Activated T-helper 1 cell treated with anti-CD3 and anti-CD28 coated beads, Interleukin-12 subunit alpha, Interleukin-12 subunit beta, Interleukin-2, Interleukin-4 antibody, amounts not matched to agents 30 ng/mL and 10 ng/mL and 1 ng/mL, durations not matched to agents 14 hours and 24 hours and 36 hours (primary cell): Measurements from ENCODE around the gene MEF2D. TPM values are rescaled to one million over a fixed set of nuclear protein-coding genes. Genes with fewer than 3 reads are reported as not detected.

Source experiments
- DNase-seq: peaks from one replicate; pipeline ENCODE4 v3.0.0; 2021; ENCODE audit warnings: low spot score
- H3K27ac Mint-ChIP-seq: one replicate; pipeline ENCODE4 v1.8.0; 2021; ENCODE audit warnings: mild to moderate bottlenecking, mixed read lengths
- H3K27me3 Mint-ChIP-seq: one replicate; pipeline ENCODE4 v1.8.0; 2022; ENCODE audit warnings: mild to moderate bottlenecking, moderate library complexity, mixed read lengths; ENCODE audit not compliant: insufficient read depth
- H3K36me3 Mint-ChIP-seq: one replicate; pipeline ENCODE4 v1.8.0; 2021; ENCODE audit warnings: low read depth, mixed read lengths
- H3K4me1 Mint-ChIP-seq: one replicate; pipeline ENCODE4 v1.8.0; 2021; ENCODE audit warnings: low read depth, mixed read lengths
- H3K4me3 Mint-ChIP-seq: one replicate; pipeline ENCODE4 v1.8.0; 2021; ENCODE audit warnings: mild to moderate bottlenecking, moderate library complexity, mixed read lengths
- H3K9me3 Mint-ChIP-seq: one replicate; pipeline ENCODE4 v1.8.0; 2021; ENCODE audit warnings: mixed read lengths
- intact Hi-C: fragments of 100-400 bp; cut with micrococcal nuclease; formaldehyde crosslinking; loops from one replicate; pipeline ENCODE4 v1.15.1; 2024
- total RNA-seq: library from RNA; stranded (reverse); gene quantifications from 2 replicates; pipeline ENCODE4 v1.2.3, GENCODE V29; 2022

Gene MEF2D
- total RNA-seq, 1 donor from 2014 or later: 36.3 TPM

GRCh38 chr1:156478250-156478627 lies 22.3 kb downstream of the MEF2D start:
- H3K27me3 Mint-ChIP-seq: no peaks in the 10 kb centered on the region
- H3K36me3 Mint-ChIP-seq: peaks cover 56% of the 10 kb centered on the region
- no peaks in the 10 kb centered on the region for H3K9me3 Mint-ChIP-seq
- no peak for DNase-seq
- peaks cover 53% of the 10 kb centered on the region for H3K4me1 Mint-ChIP-seq
- H3K27ac Mint-ChIP-seq: peak overlapping the region; percentile 47
- intact Hi-C loops: no loop called here
- H3K4me3 Mint-ChIP-seq: no peak overlapping the region

DNA sequence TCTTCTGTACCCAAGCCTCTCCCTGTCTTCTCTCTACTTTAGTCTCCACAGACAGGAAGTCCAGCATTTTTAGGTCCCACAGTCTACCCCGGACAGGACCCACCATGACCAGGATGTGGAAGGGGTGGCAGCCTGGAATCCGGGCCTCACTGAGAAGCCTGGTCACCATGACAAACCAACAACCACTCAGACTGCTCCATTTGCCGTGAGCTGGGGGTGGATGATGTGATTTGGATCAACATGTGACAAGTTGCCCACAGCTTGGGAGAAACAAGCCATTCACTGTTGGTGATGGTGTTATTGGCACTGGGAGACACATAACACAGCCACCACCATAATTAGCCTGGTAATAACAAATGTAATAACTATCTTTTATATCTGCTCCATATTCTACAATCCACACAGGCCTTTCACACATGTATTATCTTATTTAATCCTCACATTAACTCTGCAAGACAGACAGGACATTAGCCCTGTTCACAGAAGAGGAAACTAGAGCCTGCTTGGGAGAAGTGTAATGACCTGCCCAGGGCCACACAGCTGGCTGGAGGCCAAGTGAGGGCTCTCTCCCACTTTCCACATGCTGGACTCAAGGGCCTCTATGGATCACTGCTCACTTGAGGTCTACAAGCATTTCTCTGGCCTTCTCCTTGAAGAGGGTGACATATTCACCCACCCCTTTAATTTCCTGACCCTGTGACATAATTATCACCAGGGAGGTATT lies 22.9 kb downstream of the MEF2D start:
- Mint-ChIP-seq H3K4me3 (peak overlapping the region; percentile 15), H3K36me3 (peaks cover 58% of the 10 kb centered on the region), H3K9me3 (no peaks in the 10 kb centered on the region), H3K4me1 (peaks cover 48% of the 10 kb centered on the region), H3K27me3 (no peaks in the 10 kb centered on the region), H3K27ac (peak overlapping the region; percentile 47)
- no peak for DNase-seq
- intact Hi-C loops: no loop called here

GRCh38 chr1:156476501-156477298 lies 23.9 kb downstream of the MEF2D start:
- Mint-ChIP-seq H3K27ac (peak overlapping the region; percentile 13), H3K4me3 (no peak overlapping the region), H3K9me3 (no peaks in the 10 kb centered on the region), H3K27me3 (no peaks in the 10 kb centered on the region), H3K36me3 (peaks cover 51% of the 10 kb centered on the region), H3K4me1 (peaks cover 38% of the 10 kb centered on the region)
- DNase-seq: no peak
- intact Hi-C loops: no loop called here

DNA sequence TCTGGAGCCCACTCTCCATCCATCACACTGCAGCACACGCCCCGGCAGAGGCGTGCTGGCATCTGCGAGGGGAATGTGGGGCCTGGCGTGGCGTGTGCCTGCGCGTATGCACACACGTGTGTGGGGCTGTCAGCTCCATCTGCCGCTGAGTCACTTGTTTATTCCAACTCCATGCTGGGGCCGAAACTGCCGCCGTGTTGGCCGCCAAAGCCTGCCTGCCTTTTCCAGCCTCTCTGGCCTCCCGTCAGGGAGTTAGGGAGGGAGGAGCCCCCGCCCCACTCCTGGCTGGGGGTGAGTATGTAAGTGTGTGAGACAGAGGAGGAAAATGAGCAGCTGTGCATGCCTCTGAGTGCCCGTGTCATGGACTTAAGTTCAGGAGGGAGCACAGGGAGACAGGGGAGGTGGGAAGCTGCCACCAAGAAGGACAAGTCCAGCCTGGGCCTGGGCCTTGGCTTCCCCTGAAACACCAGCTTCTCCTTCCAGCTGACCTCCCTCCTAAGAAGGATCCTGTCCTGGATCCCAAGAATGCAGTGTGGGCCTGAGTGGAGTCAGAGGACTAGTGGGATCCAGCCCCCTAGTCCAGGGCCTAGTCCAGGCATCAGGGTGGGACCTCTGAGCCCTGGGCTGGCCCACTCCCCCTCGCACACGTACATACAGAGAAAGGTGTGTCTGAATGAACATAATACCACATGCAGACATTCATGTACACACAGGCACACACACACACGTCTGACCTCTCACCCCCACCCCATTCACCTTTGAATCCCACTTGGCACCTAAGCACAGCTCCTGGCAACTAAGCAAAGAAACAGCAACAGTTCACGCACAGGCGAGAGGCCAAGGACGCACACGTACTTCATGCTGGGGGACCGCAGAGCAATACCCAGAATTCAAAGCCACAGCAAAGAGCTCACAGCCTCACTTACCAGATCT lies 24.7 kb downstream of the MEF2D start:
- intact Hi-C loops: no loop called here
- DNase-seq: no peak
- H3K9me3 Mint-ChIP-seq: no peaks in the 10 kb centered on the region
- H3K27me3 Mint-ChIP-seq: no peaks in the 10 kb centered on the region
- no peak overlapping the region for H3K27ac Mint-ChIP-seq
- H3K36me3 Mint-ChIP-seq: peaks cover 48% of the 10 kb centered on the region
- H3K4me3 Mint-ChIP-seq: no peak overlapping the region
- H3K4me1 Mint-ChIP-seq: peaks cover 29% of the 10 kb centered on the region

DNA sequence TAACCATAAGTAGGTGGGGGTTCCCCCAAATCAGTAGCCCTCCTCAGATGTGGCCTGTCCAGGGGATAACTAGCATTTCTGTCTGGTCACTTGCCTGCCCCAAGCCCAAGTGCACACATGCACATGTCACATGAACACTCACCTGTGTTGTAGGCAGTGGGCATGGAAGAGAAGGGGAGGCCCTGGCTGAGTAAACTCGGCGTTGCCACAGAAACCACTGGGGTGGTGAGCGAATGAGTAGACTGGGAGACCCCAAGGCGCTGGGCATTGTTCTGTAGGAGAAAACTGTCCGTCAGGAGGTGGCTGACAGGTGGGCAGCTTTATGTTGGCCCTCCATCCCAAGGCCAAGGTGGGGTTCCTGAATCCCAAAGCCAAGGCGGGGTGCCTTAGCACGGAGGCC lies 25.6 kb downstream of the MEF2D start:
- Mint-ChIP-seq H3K4me3 (no peak overlapping the region), H3K27me3 (no peaks in the 10 kb centered on the region), H3K4me1 (peaks cover 22% of the 10 kb centered on the region), H3K27ac (no peak overlapping the region), H3K36me3 (peaks cover 40% of the 10 kb centered on the region), H3K9me3 (no peaks in the 10 kb centered on the region)
- intact Hi-C loops: no loop called here
- no peak for DNase-seq

DNA sequence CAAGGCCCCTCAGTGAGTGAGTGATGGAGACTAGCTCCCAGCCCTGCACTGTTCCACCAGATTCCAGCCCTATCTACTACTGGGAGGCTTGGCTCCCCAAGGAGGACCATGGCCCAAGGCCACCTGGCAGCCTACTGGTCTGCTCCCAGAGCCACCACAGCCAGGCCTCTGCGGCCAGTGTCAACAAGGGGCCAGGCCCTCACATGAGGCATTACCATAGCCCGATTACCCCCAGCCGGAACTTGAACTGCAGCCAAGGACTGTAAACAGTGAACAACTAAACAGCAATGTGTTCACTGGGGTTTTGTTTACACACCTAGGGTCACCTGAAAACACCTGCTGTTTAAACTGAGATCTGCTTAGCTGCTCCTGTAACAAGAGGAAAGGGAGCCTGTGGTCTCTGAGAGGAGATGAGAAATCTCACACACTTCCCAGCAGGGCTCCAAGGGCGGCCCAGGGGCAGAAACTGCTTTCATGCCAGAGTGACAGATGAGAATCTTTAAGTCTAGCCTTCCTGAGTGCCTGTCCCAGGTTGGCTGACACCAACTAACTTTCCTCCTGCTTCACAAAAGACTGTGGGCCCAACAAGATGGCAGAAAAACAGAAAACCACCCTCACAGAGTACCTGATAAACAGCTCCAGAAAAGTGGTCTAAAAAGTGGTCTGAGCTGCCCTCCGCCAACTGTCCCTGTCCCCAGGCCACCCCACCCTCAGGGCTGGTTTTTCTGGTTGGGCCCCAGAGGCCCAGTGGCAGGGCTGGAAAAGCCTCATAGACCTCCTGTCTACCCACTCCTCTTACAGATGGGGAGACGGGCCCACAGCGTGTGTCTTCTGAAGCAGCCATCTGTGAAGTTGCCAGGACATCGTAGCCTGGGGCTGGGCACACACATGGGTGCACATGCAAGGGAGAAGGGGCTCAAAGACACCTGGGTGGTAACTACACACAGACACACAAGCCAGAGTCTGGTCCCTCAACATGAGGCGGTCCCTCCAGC lies 28.8 kb downstream of the MEF2D start:
- peaks cover 38% of the 10 kb centered on the region for H3K36me3 Mint-ChIP-seq
- no peak overlapping the region for H3K4me3 Mint-ChIP-seq
- no peak for DNase-seq
- no peak overlapping the region for H3K27ac Mint-ChIP-seq
- H3K4me1 Mint-ChIP-seq: peaks cover 10% of the 10 kb centered on the region
- H3K27me3 Mint-ChIP-seq: no peaks in the 10 kb centered on the region
- intact Hi-C loops: no loop called here
- no peaks in the 10 kb centered on the region for H3K9me3 Mint-ChIP-seq

DNA sequence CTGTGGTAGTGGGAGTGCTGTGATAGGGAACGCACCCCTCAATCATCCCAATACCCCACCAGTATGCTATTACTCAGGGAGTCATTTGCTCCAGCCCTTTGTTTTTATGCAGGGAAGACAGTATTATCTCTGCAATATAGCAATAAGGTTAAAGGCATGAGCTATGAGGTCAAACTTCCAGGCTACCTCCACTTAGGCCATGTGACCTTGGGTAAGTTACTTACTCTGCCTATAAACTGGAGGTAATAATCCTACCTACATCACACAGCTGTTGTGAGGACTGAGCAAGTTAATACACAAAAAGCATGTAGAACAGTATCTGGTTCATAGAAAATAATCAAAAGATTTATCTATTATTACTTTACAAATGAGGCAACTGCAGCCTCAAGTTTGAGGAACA lies 30.1 kb downstream of the MEF2D start:
- H3K9me3 Mint-ChIP-seq: no peaks in the 10 kb centered on the region
- H3K4me1 Mint-ChIP-seq: peaks cover 2% of the 10 kb centered on the region
- no peaks in the 10 kb centered on the region for H3K27me3 Mint-ChIP-seq
- no peak for DNase-seq
- no peak overlapping the region for H3K27ac Mint-ChIP-seq
- intact Hi-C loops: no loop called here
- H3K36me3 Mint-ChIP-seq: peaks cover 36% of the 10 kb centered on the region
- H3K4me3 Mint-ChIP-seq: no peak overlapping the region

DNA sequence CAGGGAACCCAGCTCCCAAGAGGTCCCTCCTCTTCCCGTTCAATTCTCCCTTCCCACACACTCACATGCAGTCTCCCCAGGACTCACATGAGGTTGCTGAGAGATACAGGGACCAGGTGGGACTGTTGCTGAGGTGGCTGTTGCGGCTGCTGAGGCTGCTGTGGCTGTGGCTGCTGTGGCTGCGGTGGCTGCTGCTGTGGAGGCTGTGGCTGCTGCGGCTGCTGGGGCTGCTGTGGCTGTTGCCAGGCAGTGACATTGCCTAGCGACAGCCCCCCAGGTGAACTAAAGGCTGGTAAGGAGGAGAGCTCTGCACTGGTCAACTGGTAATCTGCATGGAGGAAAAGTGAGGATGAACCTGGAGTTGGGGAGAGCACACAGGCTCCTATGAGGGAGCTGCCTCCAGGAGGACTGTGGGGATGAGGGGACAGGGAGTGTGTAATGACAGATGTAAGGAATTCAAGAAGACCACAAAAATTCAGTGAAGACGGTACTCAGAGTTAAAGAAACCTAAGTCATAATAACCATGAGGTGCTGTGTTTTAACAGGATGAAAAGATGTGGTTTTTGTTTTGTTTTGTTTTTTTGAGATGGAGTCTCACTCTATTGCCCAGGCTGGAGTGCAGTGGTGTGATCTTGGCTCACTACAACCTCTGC lies 31.8 kb downstream of the MEF2D start:
- H3K9me3 Mint-ChIP-seq: no peaks in the 10 kb centered on the region
- intact Hi-C loops: no loop called here
- no peak overlapping the region for H3K27ac Mint-ChIP-seq
- peaks cover 36% of the 10 kb centered on the region for H3K36me3 Mint-ChIP-seq
- peaks cover 12% of the 10 kb centered on the region for H3K4me1 Mint-ChIP-seq
- no peak for DNase-seq
- no peak overlapping the region for H3K4me3 Mint-ChIP-seq
- no peaks in the 10 kb centered on the region for H3K27me3 Mint-ChIP-seq

DNA sequence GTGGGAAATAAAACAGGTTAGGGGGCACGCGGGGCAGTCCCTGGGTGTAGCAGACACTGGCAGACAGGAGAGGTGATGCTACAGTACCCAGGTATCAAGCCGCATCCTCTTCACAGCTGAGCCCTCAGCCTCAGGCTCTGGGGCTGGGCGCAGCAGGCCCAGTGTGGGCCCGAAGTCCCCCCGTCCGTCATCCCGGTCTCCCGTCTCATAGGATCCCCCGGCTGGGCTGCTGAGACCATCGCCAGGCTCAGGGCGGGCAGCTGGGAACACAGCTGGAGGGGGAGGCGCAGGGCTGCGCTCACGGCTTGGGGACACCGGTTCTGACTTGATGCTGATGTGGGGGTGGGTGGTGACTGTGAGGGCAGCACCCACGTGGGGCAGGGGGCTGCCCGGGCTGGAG lies 32.7 kb downstream of the MEF2D start:
- peaks cover 31% of the 10 kb centered on the region for H3K36me3 Mint-ChIP-seq
- no peaks in the 10 kb centered on the region for H3K27me3 Mint-ChIP-seq
- DNase-seq: no peak
- peaks cover 12% of the 10 kb centered on the region for H3K4me1 Mint-ChIP-seq
- intact Hi-C loops: no loop called here
- no peaks in the 10 kb centered on the region for H3K9me3 Mint-ChIP-seq
- no peak overlapping the region for H3K27ac Mint-ChIP-seq
- H3K4me3 Mint-ChIP-seq: no peak overlapping the region

DNA sequence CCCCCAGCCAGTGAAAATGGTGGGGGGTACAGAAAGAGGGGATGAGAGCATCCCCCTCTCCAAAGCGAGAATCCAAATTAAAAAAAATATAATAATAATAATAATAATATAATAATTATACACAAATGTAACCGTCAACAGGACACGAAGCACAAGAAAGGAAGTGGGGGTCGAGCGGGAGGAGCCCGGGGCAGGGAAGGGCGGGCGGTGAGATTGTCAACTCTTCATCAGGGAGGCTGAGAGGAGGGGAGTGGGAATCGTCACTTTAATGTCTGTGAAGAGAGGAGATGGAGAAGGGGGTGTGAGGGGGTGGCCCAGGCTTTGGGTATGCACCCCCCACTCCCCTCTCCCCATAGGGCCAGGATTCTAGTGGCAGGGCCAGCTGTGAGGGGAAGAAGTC lies 33.2 kb downstream of the MEF2D start:
- DNase-seq: no peak
- H3K27ac Mint-ChIP-seq: no peak overlapping the region
- H3K4me1 Mint-ChIP-seq: peaks cover 12% of the 10 kb centered on the region
- H3K27me3 Mint-ChIP-seq: no peaks in the 10 kb centered on the region
- no peak overlapping the region for H3K4me3 Mint-ChIP-seq
- H3K9me3 Mint-ChIP-seq: no peaks in the 10 kb centered on the region
- H3K36me3 Mint-ChIP-seq: peaks cover 31% of the 10 kb centered on the region
- intact Hi-C loops: no loop called here

GRCh38 chr1:156465747-156466365 lies 34.7 kb downstream of the MEF2D start:
- no peak overlapping the region for H3K4me3 Mint-ChIP-seq
- H3K27ac Mint-ChIP-seq: no peak overlapping the region
- intact Hi-C loops: no loop called here
- no peaks in the 10 kb centered on the region for H3K9me3 Mint-ChIP-seq
- peaks cover 25% of the 10 kb centered on the region for H3K36me3 Mint-ChIP-seq
- no peaks in the 10 kb centered on the region for H3K27me3 Mint-ChIP-seq
- no peak for DNase-seq
- peaks cover 12% of the 10 kb centered on the region for H3K4me1 Mint-ChIP-seq
